Ovary (tissue), 3 donors: Measurements from ENCODE around the gene MPHOSPH6.

Source experiments
- EP300 ChIP-seq: sonication (generic); formaldehyde crosslinking; IDR thresholded peaks from one replicate; pipeline ENCODE4 v1.6.1; 2017; ENCODE audit warnings: antibody characterized with exemption
- POLR2A ChIP-seq: fragments of 450-650 bp; IDR thresholded peaks from one replicate; pipeline ENCODE4 v1.6.1; 2017; ENCODE audit warnings: antibody characterized with exemption, mild to moderate bottlenecking, moderate library complexity
- TF ChIP-seq, protein P1 (sequence below), 3 donors: fragments of 450-650 bp in 2 of 3; fragments of 200-600 bp in 1 of 3; IDR thresholded peaks; one replicate each; pipeline versions ENCODE4 v1.5.1 to v1.8.0; 2016 to 2022; ENCODE audit warnings: antibody characterized with exemption in 3 of 3, mild to moderate bottlenecking in 1 of 3
- donor health status: DM: no; HTN: no; CAD: no.

DNA sequence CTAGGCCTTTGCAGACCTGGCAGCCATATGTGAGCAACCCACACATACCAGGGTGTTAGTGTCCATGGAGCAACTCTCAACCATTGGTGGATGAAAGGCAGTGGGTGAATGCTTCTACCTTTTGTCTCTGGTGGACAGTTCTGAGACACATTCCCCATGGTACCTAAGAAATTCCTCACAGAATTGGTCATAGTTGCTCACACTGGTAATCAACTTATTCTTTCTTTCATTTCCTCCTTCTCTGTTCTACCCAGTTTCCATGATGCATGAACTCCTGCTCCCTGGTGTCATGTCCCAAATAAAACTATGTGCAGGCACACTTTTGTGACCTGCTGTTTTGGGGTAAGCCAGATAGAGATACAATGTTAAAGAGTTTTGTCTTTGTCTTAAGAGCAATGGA is 33.2 kb upstream of the MPHOSPH6 start:
- TF ChIP-seq, protein P1, sequence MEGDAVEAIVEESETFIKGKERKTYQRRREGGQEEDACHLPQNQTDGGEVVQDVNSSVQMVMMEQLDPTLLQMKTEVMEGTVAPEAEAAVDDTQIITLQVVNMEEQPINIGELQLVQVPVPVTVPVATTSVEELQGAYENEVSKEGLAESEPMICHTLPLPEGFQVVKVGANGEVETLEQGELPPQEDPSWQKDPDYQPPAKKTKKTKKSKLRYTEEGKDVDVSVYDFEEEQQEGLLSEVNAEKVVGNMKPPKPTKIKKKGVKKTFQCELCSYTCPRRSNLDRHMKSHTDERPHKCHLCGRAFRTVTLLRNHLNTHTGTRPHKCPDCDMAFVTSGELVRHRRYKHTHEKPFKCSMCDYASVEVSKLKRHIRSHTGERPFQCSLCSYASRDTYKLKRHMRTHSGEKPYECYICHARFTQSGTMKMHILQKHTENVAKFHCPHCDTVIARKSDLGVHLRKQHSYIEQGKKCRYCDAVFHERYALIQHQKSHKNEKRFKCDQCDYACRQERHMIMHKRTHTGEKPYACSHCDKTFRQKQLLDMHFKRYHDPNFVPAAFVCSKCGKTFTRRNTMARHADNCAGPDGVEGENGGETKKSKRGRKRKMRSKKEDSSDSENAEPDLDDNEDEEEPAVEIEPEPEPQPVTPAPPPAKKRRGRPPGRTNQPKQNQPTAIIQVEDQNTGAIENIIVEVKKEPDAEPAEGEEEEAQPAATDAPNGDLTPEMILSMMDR (IDR thresholded peaks at IDR 0.05): no peak
- TF ChIP-seq POLR2A (no peak), EP300 (no peak)
